IMR-90 (cell line): ENCODE data around the gene DENND1A. TPM values are rescaled to one million over a fixed set of nuclear protein-coding genes. Genes with fewer than 3 reads are reported as not detected.

Experiments used
- ATAC-seq: fragments of 200-7000 bp; cut with Tn5 transposase; 2 replicates; pipeline ENCODE4 v1.9.1; 2020; ENCODE audit warnings: low read depth, mild to moderate bottlenecking, moderate library complexity
- BruUV-seq: library from RNA; stranded (reverse); fragments of 400-500 nt; replicated peaks from 2 replicates; lab custom pipeline; 2021; lab: Mats Ljungman, UMichigan
- CTCF ChIA-PET: fragments of 300-600 bp; formaldehyde crosslinking; extraction: SDS; loops from one replicate; lab custom pipeline; 2021; ENCODE audit warnings: antibody characterized with exemption; lab: Yijun Ruan, JAX
- POLR2A ChIA-PET: fragments of 300-600 bp; sonication (Branson Sonifier 250); formaldehyde crosslinking; loops from one replicate; lab custom pipeline; 2022; ENCODE audit warnings: antibody characterized with exemption; ENCODE audit not compliant: unreplicated experiment; lab: Charles Lee
- DNase-seq: peaks from one replicate; pipeline ENCODE4 v3.0.0; 2013
- H2AFZ ChIP-seq: replicated peaks from 2 replicates; pipeline ENCODE3; 2013; ENCODE audit warnings: low read length, mild to moderate bottlenecking; ENCODE audit not compliant: poor library complexity
- H2AK5ac ChIP-seq: 2 replicates; pipeline ENCODE4 v1.6.1; 2013; ENCODE audit warnings: low read depth, low read length, inconsistent platforms
- H2AK9ac ChIP-seq: replicated peaks from 2 replicates; pipeline ENCODE3; 2013; ENCODE audit warnings: mild to moderate bottlenecking, low read depth, low read length, moderate library complexity; ENCODE audit not compliant: poor library complexity
- H2BK120ac ChIP-seq: 2 replicates; pipeline ENCODE4 v1.6.1; 2013; ENCODE audit warnings: low read depth, low read length, inconsistent platforms
- H2BK15ac ChIP-seq: 3 replicates; pipeline ENCODE4 v1.6.1; 2013; ENCODE audit warnings: low read depth, low read length, inconsistent platforms
- H2BK20ac ChIP-seq: 2 replicates; pipeline ENCODE4 v1.6.1; 2013; ENCODE audit warnings: low read depth, mild to moderate bottlenecking, inconsistent platforms, low read length, moderate library complexity
- H2BK5ac ChIP-seq: 2 replicates; pipeline ENCODE4 v1.6.1; 2013; ENCODE audit warnings: mild to moderate bottlenecking, low read depth, low read length, inconsistent platforms; ENCODE audit not compliant: poor library complexity, severe bottlenecking
- H3K14ac ChIP-seq: replicated peaks from 2 replicates; pipeline ENCODE4 v1.6.1; 2013; ENCODE audit warnings: low read depth, low read length, inconsistent platforms
- H3K18ac ChIP-seq: 2 replicates; pipeline ENCODE4 v1.6.1; 2013; ENCODE audit warnings: low read depth, low read length, control low read depth
- H3K23ac ChIP-seq: 2 replicates; pipeline ENCODE4 v1.6.1; 2013; ENCODE audit warnings: low read depth, low read length, inconsistent platforms
- H3K27ac ChIP-seq: 2 replicates; pipeline ENCODE4 v1.5.1; 2013; ENCODE audit warnings: mild to moderate bottlenecking, control low read depth, low read length; ENCODE audit not compliant: insufficient read depth
- H3K27me3 ChIP-seq: 2 replicates; pipeline ENCODE4 v1.6.1; 2013; ENCODE audit warnings: low read length; ENCODE audit not compliant: control insufficient read depth, insufficient read depth
- H3K36me3 ChIP-seq: 2 replicates; pipeline ENCODE4 v1.6.1; 2013; ENCODE audit warnings: low read length, mixed read lengths; ENCODE audit not compliant: control insufficient read depth, insufficient read depth
- H3K4ac ChIP-seq: 2 replicates; pipeline ENCODE4 v1.6.1; 2013; ENCODE audit warnings: low read depth, low read length, inconsistent platforms
- H3K4me1 ChIP-seq: 2 replicates; pipeline ENCODE4 v1.6.1; 2013; ENCODE audit warnings: low read length, mixed read lengths; ENCODE audit not compliant: control insufficient read depth, insufficient read depth
- H3K4me2 ChIP-seq: 2 replicates; pipeline ENCODE4 v1.6.1; 2013; ENCODE audit warnings: low read depth, mild to moderate bottlenecking, control low read depth, low read length, moderate library complexity
- H3K4me3 ChIP-seq: 2 replicates; pipeline ENCODE4 v1.5.1; 2013; ENCODE audit warnings: low read depth, mild to moderate bottlenecking, control low read depth, low read length, moderate library complexity; ENCODE audit not compliant: insufficient read depth
- H3K56ac ChIP-seq: 2 replicates; pipeline ENCODE4 v1.6.1; 2013; ENCODE audit warnings: low read length, inconsistent platforms; ENCODE audit not compliant: insufficient read depth; ENCODE audit errors: extremely low read depth
- H3K79me1 ChIP-seq, 2 experiments: 2 replicates each; pipeline ENCODE4 v1.6.1; 2013; ENCODE audit warnings: low read length in 2 of 2, inconsistent platforms in 1 of 2, low read depth in 1 of 2
- H3K9ac ChIP-seq: 2 replicates; pipeline ENCODE4 v1.6.1; 2013; ENCODE audit warnings: low read depth, low read length, control low read depth
- H3K9me1 ChIP-seq: 2 replicates; pipeline ENCODE4 v1.6.1; 2013; ENCODE audit warnings: low read length, inconsistent platforms; ENCODE audit not compliant: insufficient read depth
- H3K9me3 ChIP-seq: 2 replicates; pipeline ENCODE4 v1.6.1; 2013; ENCODE audit warnings: low read length; ENCODE audit not compliant: control insufficient read depth, insufficient read depth
- H4K20me1 ChIP-seq: 2 replicates; pipeline ENCODE4 v1.6.1; 2013; ENCODE audit warnings: low read length, inconsistent platforms; ENCODE audit not compliant: insufficient read depth
- H4K5ac ChIP-seq: 2 replicates; pipeline ENCODE4 v1.6.1; 2013; ENCODE audit warnings: mild to moderate bottlenecking, low read depth, low read length, control low read depth
- H4K8ac ChIP-seq, 2 experiments: 2 replicates each; pipeline ENCODE4 v1.6.1; 2013; ENCODE audit warnings: low read depth in 2 of 2, low read length in 2 of 2, control low read depth in 1 of 2, inconsistent platforms in 1 of 2
- H4K91ac ChIP-seq: 2 replicates; pipeline ENCODE4 v1.6.1; 2013; ENCODE audit warnings: low read depth, low read length, inconsistent platforms; ENCODE audit not compliant: insufficient read depth
- BHLHE40 ChIP-seq: fragments of 150-350 bp; IDR thresholded peaks from 2 replicates; pipeline ENCODE4 v1.6.1; 2016; ENCODE audit warnings: mild to moderate bottlenecking, low read depth, low read length
- CEBPB ChIP-seq: IDR thresholded peaks from 2 replicates; pipeline ENCODE4 v1.6.1; 2012; ENCODE audit warnings: low read depth, low read length, improper control_type of control experiment
- CHD1 ChIP-seq: IDR thresholded peaks from 2 replicates; pipeline ENCODE4 v1.6.1; 2012; ENCODE audit warnings: low read depth, low read length, improper control_type of control experiment
- CTCF ChIP-seq: conservative IDR thresholded peaks from 2 replicates; pipeline ENCODE4 v1.5.1; 2012; ENCODE audit warnings: mild to moderate bottlenecking, low read depth, low read length, improper control_type of control experiment
- ELK1 ChIP-seq: fragments of 150-350 bp; IDR thresholded peaks from 2 replicates; pipeline ENCODE4 v1.6.1; 2016; ENCODE audit warnings: low read depth, mild to moderate bottlenecking, low read length, moderate library complexity, borderline replicate concordance
- FOS ChIP-seq: fragments of 150-350 bp; IDR thresholded peaks from 2 replicates; pipeline ENCODE4 v1.6.1; 2016; ENCODE audit warnings: low read depth, low read length
- MAFK ChIP-seq: IDR thresholded peaks from 2 replicates; pipeline ENCODE4 v1.6.1; 2012; ENCODE audit warnings: low read depth, low read length, improper control_type of control experiment
- MAZ ChIP-seq: IDR thresholded peaks from 2 replicates; pipeline ENCODE4 v1.6.1; 2012; ENCODE audit warnings: low read depth, mild to moderate bottlenecking, low read length, improper control_type of control experiment, moderate library complexity, borderline replicate concordance
- MXI1 ChIP-seq: IDR thresholded peaks from 2 replicates; pipeline ENCODE4 v1.6.1; 2012; ENCODE audit warnings: low read depth, mild to moderate bottlenecking, low read length, moderate library complexity, borderline replicate concordance
- NFE2L2 ChIP-seq: fragments of 150-350 bp; IDR thresholded peaks from 2 replicates; pipeline ENCODE4 v1.6.1; 2016; ENCODE audit warnings: low read depth, mild to moderate bottlenecking, low read length
- POLR2A ChIP-seq: IDR thresholded peaks from 2 replicates; pipeline ENCODE4 v1.6.1; 2012; ENCODE audit warnings: mild to moderate bottlenecking, low read depth, low read length
- RAD21 ChIP-seq: IDR thresholded peaks from 2 replicates; pipeline ENCODE4 v1.6.1; 2012; ENCODE audit warnings: low read length, improper control_type of control experiment
- RCOR1 ChIP-seq: IDR thresholded peaks from 2 replicates; pipeline ENCODE4 v1.6.1; 2012; ENCODE audit warnings: mild to moderate bottlenecking, low read length, improper control_type of control experiment; ENCODE audit not compliant: insufficient replicate concordance
- RFX5 ChIP-seq: IDR thresholded peaks from 2 replicates; pipeline ENCODE4 v1.8.0; 2012; ENCODE audit warnings: low read depth, mild to moderate bottlenecking, low read length, moderate library complexity
- SMC3 ChIP-seq: fragments of 150-350 bp; IDR thresholded peaks from 2 replicates; pipeline ENCODE4 v1.6.1; 2016; ENCODE audit warnings: low read depth, mild to moderate bottlenecking, antibody characterized with exemption, low read length, moderate library complexity
- USF2 ChIP-seq: fragments of 150-350 bp; IDR thresholded peaks from 2 replicates; pipeline ENCODE4 v1.6.1; 2017; ENCODE audit warnings: mild to moderate bottlenecking, antibody characterized with exemption, low read length, low read depth
- WGBS, 2 experiments: methylation state at CpG; one replicate each; pipeline versions ENCODE4 v1.1.5 to v1.1.7; 2013; ENCODE audit warnings: missing lambda C conversion rate in 2 of 2; ENCODE audit not compliant: insufficient read length in 1 of 2; ENCODE audit errors: extremely low coverage in 2 of 2; 5-methylcytosine and 5-hydroxymethylcytosine counted together
- dilution Hi-C: fragments of 300-500 bp; cut with HindIII; formaldehyde crosslinking; loops from one replicate; pipeline ENCODE4 v1.14.3; 2018; ENCODE audit warnings: low sequenced_read_pairs; ENCODE audit not compliant: unreplicated experiment
- in situ Hi-C: fragments of 300-500 bp; cut with MboI; formaldehyde crosslinking; loops from 3 replicates; pipeline ENCODE4 v1.14.3; 2019; ENCODE audit warnings: low sequenced_read_pairs, inconsistent platforms, mixed read lengths
- intact Hi-C: fragments of 100-400 bp; cut with micrococcal nuclease; formaldehyde crosslinking; loops from 2 replicates; pipeline ENCODE4 v1.10.0; 2022
- polyA plus RNA-seq, 3 experiments: library from polyadenylated mRNA; depleted of rRNA; stranded (reverse); fragments of >200 nt; gene quantifications; 2 replicates each; pipeline ENCODE4 v1.2.3, GENCODE V29; 2012; ENCODE audit warnings: low replicate concordance in 1 of 3
- total RNA-seq: library from RNA; depleted of rRNA; stranded (reverse); fragments of >200 nt; gene quantifications from 2 replicates; pipeline ENCODE4 v1.2.3, GENCODE V29; 2012

DENND1A gene
- total and polyA plus RNA-seq, 2 of the 4 experiments (the other 2 are of a cell fraction), result 21.4 to 27.6 TPM

- no peak overlapping the region for H3K4me2 ChIP-seq
- H2BK15ac ChIP-seq, result no peak overlapping the region
- H2BK120ac ChIP-seq, result no peak overlapping the region
- no peaks in the 10 kb centered on the region for H4K20me1 ChIP-seq
- no peak overlapping the region for H4K5ac ChIP-seq
- peaks cover 8% of the 10 kb centered on the region; the same call in 1 of the 2 replicates for H3K9me1 ChIP-seq
- no peak overlapping the region for H2BK20ac ChIP-seq
- H3K79me1 ChIP-seq, result no peaks in the 10 kb centered on the region
- no peak overlapping the region for H3K56ac ChIP-seq
- BruUV-seq, result no TSS peak
- ATAC-seq (no peak), DNase-seq (no peak)
- no peak overlapping the region for H3K9ac ChIP-seq
- no peak overlapping the region for H3K4me3 ChIP-seq
- dilution Hi-C loops (no loop called here), intact Hi-C loops (no loop called here), in situ Hi-C loops (no loop called here)
- no peaks in the 10 kb centered on the region for H3K27me3 ChIP-seq
- ChIA-PET POLR2A (no interaction called here), CTCF (no interaction called here)
- no peak overlapping the region for H3K18ac ChIP-seq
- TF ChIP-seq ELK1, result no peak
- no peak for TF ChIP-seq POLR2A
- TF ChIP-seq BHLHE40, result no peak
- no peak for TF ChIP-seq FOS
- TF ChIP-seq NFE2L2, result no peak
- TF ChIP-seq USF2, result no peak
- no peak for TF ChIP-seq RFX5
- no peak for TF ChIP-seq MXI1
- TF ChIP-seq CTCF, result no peak
- no peak for TF ChIP-seq MAZ
- no peak for TF ChIP-seq RAD21
- TF ChIP-seq SMC3, result no peak
- TF ChIP-seq CHD1, result no peak
- TF ChIP-seq CEBPB, result no peak
- no peak for TF ChIP-seq RCOR1
- no peak for TF ChIP-seq MAFK
- no CpG with 5 or more reads among the region's 2 CpGs for WGBS, 2 experiments
- H3K9me3 ChIP-seq, result no peaks in the 10 kb centered on the region
- no peak overlapping the region for H2AFZ ChIP-seq
- no peaks in the 10 kb centered on the region for H3K36me3 ChIP-seq
- H2BK5ac ChIP-seq, result no peak overlapping the region
- no peak overlapping the region for H3K14ac ChIP-seq
- H3K27ac ChIP-seq, result no peak overlapping the region
- H4K8ac ChIP-seq, result no peak overlapping the region
- no peaks in the 10 kb centered on the region for H3K4me1 ChIP-seq
- no peak overlapping the region for H4K91ac ChIP-seq
- no peak overlapping the region for H2AK5ac ChIP-seq
- H2AK9ac ChIP-seq, result no peak overlapping the region
- no peak overlapping the region for H3K4ac ChIP-seq
- no peak overlapping the region for H3K23ac ChIP-seq
These were observed 328.1 kb downstream of the DENND1A start for GRCh38 chr9:123601828-123602227.
